COLO829 (cell line): Measurements from ENCODE around the gene POT1.
"Not testable (repeated sequence)": the region's sequence is repeated elsewhere in the genome, so short reads cannot be mapped to it uniquely, and the experiment has no call there.

ENCODE experiments used
- DNase-seq: peaks from one replicate; pipeline ENCODE4 v3.0.0; 2012; ENCODE audit warnings: low spot score

The POT1 gene

GRCh38 chr7:124929467-124930172 lies at the start of gene POT1:
Gene POT1 (minus strand): TSS chr7:124929825. CDS start chr7:124897173, 32,652 bp downstream.
- DNase-seq = peak; percentile 99

- not testable (repeated sequence) for DNase-seq
These were observed 45.5 kb upstream of the POT1 start for GRCh38 chr7:124975131-124975530.

- DNase-seq = no peak
These were observed 35.9 kb upstream of the POT1 start for GRCh38 chr7:124965553-124965952.

GRCh38 chr7:124959676-124960075 lies 30.1 kb upstream of the POT1 start:
- DNase-seq = peak; percentile 25

GRCh38 chr7:124957952-124958351 lies 28.3 kb upstream of the POT1 start:
- not testable (repeated sequence) for DNase-seq

- no peak for DNase-seq
These were observed 26.5 kb upstream of the POT1 start for GRCh38 chr7:124956160-124956559.

GRCh38 chr7:124954790-124955189 lies 25.2 kb upstream of the POT1 start:
- DNase-seq = no peak

GRCh38 chr7:124945680-124946079 lies 16.1 kb upstream of the POT1 start:
- DNase-seq = no peak

GRCh38 chr7:124943472-124943871 lies 13.8 kb upstream of the POT1 start:
- no peak for DNase-seq

- DNase-seq = no peak
These were observed 12.8 kb upstream of the POT1 start for GRCh38 chr7:124942399-124942798.

- no peak for DNase-seq
These were observed 10.7 kb upstream of the POT1 start for GRCh38 chr7:124940306-124940705.

GRCh38 chr7:124938128-124938527 lies 8.5 kb upstream of the POT1 start:
- no peak for DNase-seq

GRCh38 chr7:124937076-124937475 lies 7.5 kb upstream of the POT1 start:
- DNase-seq = no peak

GRCh38 chr7:124934841-124935240 lies 5.2 kb upstream of the POT1 start:
- no peak for DNase-seq

- no peak for DNase-seq
These were observed 1.3 kb upstream of the POT1 start for GRCh38 chr7:124930655-124931597.

GRCh38 chr7:124930173-124930623 lies 573 bp upstream of the POT1 start:
- no peak for DNase-seq

- no peak for DNase-seq
These were observed 4.7 kb downstream of the POT1 start for GRCh38 chr7:124924906-124925305.

GRCh38 chr7:124922200-124922599 lies 7.4 kb downstream of the POT1 start:
- DNase-seq = no peak

- DNase-seq = no peak
These were observed 9.8 kb downstream of the POT1 start for GRCh38 chr7:124919841-124920240.

- no peak for DNase-seq
These were observed 11.0 kb downstream of the POT1 start for GRCh38 chr7:124918662-124919061.

- no peak for DNase-seq
These were observed 14.4 kb downstream of the POT1 start for GRCh38 chr7:124915242-124915641.

GRCh38 chr7:124914298-124914697 lies 15.3 kb downstream of the POT1 start:
- no peak for DNase-seq

GRCh38 chr7:124912972-124913371 lies 16.7 kb downstream of the POT1 start:
- DNase-seq = no peak
